Upper lobe of right lung (tissue), 1 donor: ENCODE measurements around the gene INMT. TPM values are rescaled to one million over a fixed set of nuclear protein-coding genes. Genes with fewer than 3 reads are reported as not detected.

Experiments
- ATAC-seq: fragments of 200-7000 bp; cut with Tn5 transposase; one replicate; pipeline ENCODE4 v1.9.1; 2020; ENCODE audit warnings: mild to moderate bottlenecking, moderate library complexity
- DNase-seq: peaks from one replicate; pipeline ENCODE4 v3.0.0-alpha.2; 2020
- H3K27ac ChIP-seq: fragments of 200-600 bp; one replicate; pipeline ENCODE4 v1.8.0; 2022
- H3K27me3 ChIP-seq: fragments of 200-600 bp; one replicate; pipeline ENCODE4 v1.8.0; 2022; ENCODE audit warnings: mild to moderate bottlenecking
- H3K36me3 ChIP-seq: fragments of 200-600 bp; one replicate; pipeline ENCODE4 v1.8.0; 2022
- H3K4me1 ChIP-seq: fragments of 200-600 bp; one replicate; pipeline ENCODE4 v1.8.0; 2022
- H3K4me3 ChIP-seq: fragments of 200-600 bp; one replicate; pipeline ENCODE4 v1.8.0; 2022; ENCODE audit warnings: mild to moderate bottlenecking
- H3K9me3 ChIP-seq: fragments of 200-600 bp; one replicate; pipeline ENCODE4 v1.8.0; 2022
- intact Hi-C: fragments of 100-400 bp; cut with DNase I; formaldehyde crosslinking; loops from one replicate; pipeline ENCODE4 v1.11.0; 2022
- total RNA-seq: library from RNA; stranded (reverse); fragmentation: NEBNext Ultra II Directional; extraction: Animal tissue kit (Norgen Biotek cat#: 25700); gene quantifications from one replicate; pipeline ENCODE4 v1.2.1, GENCODE V29; 2021
- TF ChIP-seq, protein P1 (sequence below): fragments of 200-600 bp; IDR thresholded peaks from one replicate; pipeline ENCODE4 v1.8.0; 2022; ENCODE audit warnings: antibody characterized with exemption
- donor health status: DM: no; HTN: yes; CAD: no; lungs with severe emphysema.

INMT gene
- total RNA-seq, 1 donor from 2014 or later, result 501 TPM

GRCh38 chr7:30706316-30706715 lies 45.6 kb upstream of the INMT start:
- intact Hi-C loops, result no loop called here
- Histone ChIP-seq H3K9me3 (no peaks in the 10 kb centered on the region), H3K27ac (no peak overlapping the region), H3K27me3 (no peaks in the 10 kb centered on the region), H3K4me1 (no peaks in the 10 kb centered on the region), H3K4me3 (no peak overlapping the region), H3K36me3 (no peaks in the 10 kb centered on the region)
- ATAC-seq, result no peak
- no peak for DNase-seq
- TF ChIP-seq, protein P1, sequence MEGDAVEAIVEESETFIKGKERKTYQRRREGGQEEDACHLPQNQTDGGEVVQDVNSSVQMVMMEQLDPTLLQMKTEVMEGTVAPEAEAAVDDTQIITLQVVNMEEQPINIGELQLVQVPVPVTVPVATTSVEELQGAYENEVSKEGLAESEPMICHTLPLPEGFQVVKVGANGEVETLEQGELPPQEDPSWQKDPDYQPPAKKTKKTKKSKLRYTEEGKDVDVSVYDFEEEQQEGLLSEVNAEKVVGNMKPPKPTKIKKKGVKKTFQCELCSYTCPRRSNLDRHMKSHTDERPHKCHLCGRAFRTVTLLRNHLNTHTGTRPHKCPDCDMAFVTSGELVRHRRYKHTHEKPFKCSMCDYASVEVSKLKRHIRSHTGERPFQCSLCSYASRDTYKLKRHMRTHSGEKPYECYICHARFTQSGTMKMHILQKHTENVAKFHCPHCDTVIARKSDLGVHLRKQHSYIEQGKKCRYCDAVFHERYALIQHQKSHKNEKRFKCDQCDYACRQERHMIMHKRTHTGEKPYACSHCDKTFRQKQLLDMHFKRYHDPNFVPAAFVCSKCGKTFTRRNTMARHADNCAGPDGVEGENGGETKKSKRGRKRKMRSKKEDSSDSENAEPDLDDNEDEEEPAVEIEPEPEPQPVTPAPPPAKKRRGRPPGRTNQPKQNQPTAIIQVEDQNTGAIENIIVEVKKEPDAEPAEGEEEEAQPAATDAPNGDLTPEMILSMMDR, result no peak

- Histone ChIP-seq H3K36me3 (no peaks in the 10 kb centered on the region), H3K27me3 (no peaks in the 10 kb centered on the region), H3K4me1 (no peaks in the 10 kb centered on the region), H3K27ac (no peak overlapping the region), H3K4me3 (no peak overlapping the region), H3K9me3 (no peaks in the 10 kb centered on the region)
- TF ChIP-seq, protein P1, result no peak
- DNase-seq (no peak), ATAC-seq (no peak)
- intact Hi-C loops, result no loop called here
Observed at GRCh38 chr7:30706908-30707307, 45.0 kb upstream of the INMT start.

DNA sequence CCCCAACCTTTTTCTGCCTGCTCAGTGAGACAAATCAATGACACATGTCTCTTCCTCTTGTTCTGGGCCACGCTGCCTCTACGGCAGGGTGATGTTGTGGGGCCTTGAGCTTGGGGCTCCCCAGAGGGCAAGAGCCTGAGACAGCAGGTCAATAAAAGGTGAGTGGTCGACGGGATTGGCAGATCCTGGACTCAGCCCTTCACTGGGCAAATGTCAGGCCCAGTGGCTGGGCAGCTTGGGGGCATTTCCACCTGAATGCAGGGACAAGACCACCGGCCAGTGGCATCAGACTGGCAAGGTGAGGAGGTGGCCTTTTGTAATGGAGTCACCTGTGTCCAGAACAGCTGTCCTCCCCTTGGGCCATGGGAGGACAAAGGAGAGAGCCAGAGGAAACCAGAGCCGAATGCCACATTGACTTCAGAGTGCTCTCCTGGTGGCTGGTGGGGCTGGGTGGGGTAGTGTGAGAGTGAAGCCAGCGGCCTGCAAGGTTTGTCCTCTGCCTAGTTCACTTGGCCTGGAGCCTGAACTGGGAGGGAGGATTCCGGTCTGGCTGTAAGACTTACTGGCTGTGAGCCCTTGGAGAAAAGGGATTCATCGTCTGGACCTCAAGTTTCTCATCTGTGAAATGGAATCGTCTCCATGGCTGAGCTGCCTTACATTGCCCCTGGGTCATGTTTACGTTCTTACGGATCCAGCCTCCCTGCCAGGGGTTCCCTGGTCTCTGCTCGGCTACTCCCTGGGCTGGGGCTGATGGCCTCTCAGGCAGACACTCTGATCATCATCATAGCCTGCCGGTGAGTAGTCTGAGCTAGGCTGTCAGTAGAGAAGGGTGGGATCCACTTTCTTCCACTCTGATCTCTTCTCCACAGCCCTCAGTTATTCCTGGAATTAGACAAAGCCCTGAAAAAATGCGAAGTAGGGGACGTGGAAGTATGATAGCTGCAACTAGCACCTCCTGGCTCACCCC lies 44.3 kb upstream of the INMT start:
- H3K36me3 ChIP-seq, result no peaks in the 10 kb centered on the region
- no peak overlapping the region for H3K27ac ChIP-seq
- DNase-seq (no peak), ATAC-seq (peak; percentile 44)
- intact Hi-C loops, result no loop called here
- no peaks in the 10 kb centered on the region for H3K4me1 ChIP-seq
- no peaks in the 10 kb centered on the region for H3K27me3 ChIP-seq
- TF ChIP-seq, protein P1, result no peak
- H3K9me3 ChIP-seq, result no peaks in the 10 kb centered on the region
- no peak overlapping the region for H3K4me3 ChIP-seq

- no peak overlapping the region for H3K4me3 ChIP-seq
- ATAC-seq (no peak), DNase-seq (no peak)
- H3K36me3 ChIP-seq, result no peaks in the 10 kb centered on the region
- no peaks in the 10 kb centered on the region for H3K4me1 ChIP-seq
- TF ChIP-seq, protein P1, result no peak
- H3K9me3 ChIP-seq, result no peaks in the 10 kb centered on the region
- intact Hi-C loops, result no loop called here
- H3K27ac ChIP-seq, result no peak overlapping the region
- H3K27me3 ChIP-seq, result no peaks in the 10 kb centered on the region
Observed at GRCh38 chr7:30708412-30708811, 43.5 kb upstream of the INMT start.

- no peaks in the 10 kb centered on the region for H3K4me1 ChIP-seq
- TF ChIP-seq, protein P1, result no peak
- intact Hi-C loops, result no loop called here
- H3K27ac ChIP-seq, result no peak overlapping the region
- H3K36me3 ChIP-seq, result no peaks in the 10 kb centered on the region
- DNase-seq (no peak), ATAC-seq (no peak)
- no peak overlapping the region for H3K4me3 ChIP-seq
- no peaks in the 10 kb centered on the region for H3K9me3 ChIP-seq
- no peaks in the 10 kb centered on the region for H3K27me3 ChIP-seq
Observed at GRCh38 chr7:30708983-30709382, 43.0 kb upstream of the INMT start.
